HuH-7.5 (cell line): ENCODE data around the gene MTHFR.

ENCODE experiments used
- DNase-seq: peaks from one replicate; pipeline ENCODE4 v3.0.0; 2011; ENCODE audit warnings: low spot score

The MTHFR gene

DNA sequence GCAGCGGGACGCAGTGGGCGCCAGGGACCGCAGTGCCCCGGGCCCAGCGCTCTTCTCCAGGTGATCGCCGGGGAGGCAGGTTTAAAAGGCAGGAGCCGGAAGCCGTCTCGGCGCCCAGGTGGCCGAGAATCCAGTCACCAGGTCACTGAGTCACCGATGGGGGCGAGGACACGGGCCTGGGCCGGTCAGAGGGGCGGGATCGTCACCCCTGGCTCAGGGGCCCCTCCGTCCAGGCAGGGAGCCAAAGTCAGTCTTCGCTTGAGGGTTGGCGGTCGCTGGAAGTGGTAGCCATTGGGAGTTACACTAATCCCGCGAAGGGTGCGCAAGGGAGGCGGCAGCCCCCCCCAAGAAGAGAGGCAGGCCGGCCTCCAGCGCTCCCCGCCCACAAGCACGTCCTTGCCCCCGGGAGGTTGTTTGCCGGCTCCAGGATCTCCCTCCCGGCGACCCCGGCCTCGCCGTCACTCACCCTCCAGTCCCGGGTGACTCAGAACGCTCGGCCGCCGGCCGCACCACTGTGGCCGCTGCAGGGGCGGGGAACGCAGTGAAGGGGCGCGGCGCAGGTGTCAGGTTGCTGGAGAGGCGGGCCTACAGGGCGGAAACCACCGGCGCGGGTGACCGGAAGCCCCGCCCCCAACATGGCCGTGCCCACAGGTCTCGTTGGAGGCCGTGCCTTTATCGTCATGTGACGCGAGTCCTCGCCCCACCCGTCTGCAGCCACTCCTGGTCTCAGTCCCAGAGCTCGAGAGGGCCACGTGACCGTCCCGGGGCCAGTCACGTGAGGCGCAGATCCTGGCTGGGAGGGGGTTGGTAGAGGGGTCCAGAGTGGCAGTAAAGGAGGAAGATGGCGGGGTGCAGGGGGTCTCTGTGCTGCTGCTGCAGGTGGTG is at the start of gene MTHFR, which contains the start of gene CLCN6:
Gene MTHFR (minus strand): TSS at position 543 of the 885 bp plus-strand sequence. CDS start 2,848 bp downstream, outside the sequence.
Gene CLCN6 (plus strand): TSS at position 770 of the 885 bp plus-strand sequence. CDS start 72 bp downstream, at position 842.
- DNase-seq: peak; percentile 91

GRCh38 chr1:11855430-11855829 is 49.7 kb upstream of the MTHFR start:
- no peak for DNase-seq

- DNase-seq: no peak
Observed at GRCh38 chr1:11854519-11854918, 48.8 kb upstream of the MTHFR start.

GRCh38 chr1:11851180-11851579 is 45.4 kb upstream of the MTHFR start:
- DNase-seq: no peak

DNA sequence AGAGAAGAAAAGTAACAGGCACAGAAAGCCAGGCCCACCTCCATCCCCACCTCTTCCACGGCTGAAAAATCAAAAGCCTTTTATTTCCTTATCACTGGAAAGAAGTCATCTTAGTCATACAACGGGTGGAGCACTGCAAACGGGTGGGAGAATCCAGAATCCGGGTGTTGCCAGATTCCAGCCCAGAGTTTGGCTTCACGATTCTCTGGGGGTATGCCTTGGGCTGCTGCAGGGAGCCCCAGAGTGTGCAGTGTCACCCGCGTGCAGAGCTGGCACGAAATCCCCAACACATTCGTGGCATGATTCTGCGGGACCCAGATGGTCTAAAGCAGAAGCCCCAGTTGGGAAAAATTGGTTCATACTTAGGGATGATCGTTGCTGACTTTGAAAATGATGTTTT is 44.4 kb upstream of the MTHFR start:
- no peak for DNase-seq

- no peak for DNase-seq
Observed at GRCh38 chr1:11848373-11848700, 42.6 kb upstream of the MTHFR start.

GRCh38 chr1:11847667-11848372 is 42.1 kb upstream of the MTHFR start, which contains the start of gene NPPA:
NPPA (minus strand) TSS chr1:11847783; CDS start chr1:11847684, 99 bp downstream.
- no peak for DNase-seq

GRCh38 chr1:11845641-11846335 is 40.0 kb upstream of the MTHFR start:
- DNase-seq: no peak

DNA sequence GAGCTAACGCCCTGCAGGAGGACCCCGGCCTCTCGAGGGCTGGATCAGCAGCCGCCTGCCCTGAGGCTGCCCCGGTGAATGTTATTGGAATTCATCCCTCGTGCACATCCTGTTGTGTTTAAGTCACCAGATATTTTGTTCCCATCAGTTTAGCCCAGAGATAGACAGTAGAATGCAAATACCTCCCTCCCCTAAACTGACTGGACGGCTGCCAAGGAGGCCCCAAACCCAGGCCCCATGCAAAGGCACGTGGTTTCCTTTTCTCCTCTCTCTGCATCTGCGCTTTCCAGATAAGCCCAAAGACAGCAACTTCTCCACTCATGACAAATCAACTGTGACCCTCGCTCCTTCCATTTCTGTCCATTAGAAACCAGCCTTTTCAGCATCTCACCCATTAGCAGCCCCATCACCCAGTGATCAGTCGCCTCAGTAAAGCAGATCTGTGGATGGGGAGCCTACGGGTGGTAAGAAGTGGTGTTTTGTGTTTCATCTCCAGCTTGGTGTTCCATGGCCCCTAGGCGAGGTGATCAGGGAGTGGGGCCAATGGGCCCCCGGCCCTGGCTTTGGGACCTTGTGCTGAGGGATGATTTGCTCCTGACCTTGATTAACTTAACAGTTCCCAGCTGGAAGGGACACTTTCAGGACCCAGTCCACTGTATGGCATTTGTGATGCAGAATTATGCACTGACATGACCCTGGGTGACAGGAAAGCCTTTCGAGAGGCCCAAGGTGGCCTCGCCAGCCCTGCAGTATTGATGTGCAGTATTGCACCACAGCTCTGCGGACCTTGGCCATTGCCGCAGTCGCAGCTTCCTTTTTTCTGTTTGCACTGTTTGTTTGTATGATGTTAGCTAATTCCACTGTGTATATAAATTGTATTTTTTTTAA is 36.6 kb upstream of the MTHFR start:
- peak; percentile 80 for DNase-seq

DNA sequence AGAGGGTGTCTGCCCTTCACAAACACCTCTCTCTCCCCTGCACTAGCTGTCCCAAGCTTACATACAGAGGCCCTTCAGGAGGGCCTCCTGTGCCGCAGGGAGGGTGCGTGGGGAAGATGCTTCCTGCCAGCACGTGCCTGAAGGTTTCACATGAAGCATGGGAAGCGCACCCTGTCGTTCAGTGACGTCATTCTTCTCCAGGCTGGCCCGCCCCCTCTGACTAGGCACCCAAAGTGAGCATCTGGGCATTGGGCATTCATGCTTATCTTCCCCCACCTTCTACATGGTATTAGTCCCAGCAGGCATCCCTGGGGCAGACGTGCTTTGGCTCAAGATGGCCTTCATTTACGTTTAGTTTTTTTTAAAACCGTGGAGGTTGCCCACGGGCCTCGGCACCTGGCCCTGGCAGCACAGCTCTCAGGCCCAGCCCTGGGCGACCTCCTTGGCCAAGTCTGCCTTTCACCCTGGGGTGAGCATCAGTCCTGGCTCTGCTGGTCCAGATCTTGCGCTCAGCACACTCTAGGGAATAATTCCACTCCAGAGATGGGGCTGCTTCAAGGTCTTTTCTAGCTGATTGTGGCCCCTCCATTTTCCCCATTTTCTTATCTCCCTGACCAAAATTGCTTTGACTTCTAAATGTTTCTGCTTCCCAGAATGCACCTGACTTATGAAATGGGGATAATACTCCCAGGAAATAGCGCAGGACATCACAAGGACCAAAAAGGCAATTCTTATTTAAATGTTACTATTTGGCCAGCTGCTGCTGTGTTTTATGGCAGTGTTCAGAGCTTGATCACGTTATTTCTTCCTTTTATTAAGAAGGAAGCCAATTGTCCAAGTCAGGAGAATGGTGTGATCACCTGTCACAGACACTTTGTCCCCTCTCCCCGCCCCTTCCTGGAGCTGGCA is 35.7 kb upstream of the MTHFR start:
- DNase-seq: no peak

GRCh38 chr1:11839727-11840705 is 34.3 kb upstream of the MTHFR start:
- no peak for DNase-seq

- peak; percentile 87 for DNase-seq
Observed at GRCh38 chr1:11838349-11839272, 32.8 kb upstream of the MTHFR start.

GRCh38 chr1:11837767-11838348 is 32.1 kb upstream of the MTHFR start:
- no peak for DNase-seq

DNA sequence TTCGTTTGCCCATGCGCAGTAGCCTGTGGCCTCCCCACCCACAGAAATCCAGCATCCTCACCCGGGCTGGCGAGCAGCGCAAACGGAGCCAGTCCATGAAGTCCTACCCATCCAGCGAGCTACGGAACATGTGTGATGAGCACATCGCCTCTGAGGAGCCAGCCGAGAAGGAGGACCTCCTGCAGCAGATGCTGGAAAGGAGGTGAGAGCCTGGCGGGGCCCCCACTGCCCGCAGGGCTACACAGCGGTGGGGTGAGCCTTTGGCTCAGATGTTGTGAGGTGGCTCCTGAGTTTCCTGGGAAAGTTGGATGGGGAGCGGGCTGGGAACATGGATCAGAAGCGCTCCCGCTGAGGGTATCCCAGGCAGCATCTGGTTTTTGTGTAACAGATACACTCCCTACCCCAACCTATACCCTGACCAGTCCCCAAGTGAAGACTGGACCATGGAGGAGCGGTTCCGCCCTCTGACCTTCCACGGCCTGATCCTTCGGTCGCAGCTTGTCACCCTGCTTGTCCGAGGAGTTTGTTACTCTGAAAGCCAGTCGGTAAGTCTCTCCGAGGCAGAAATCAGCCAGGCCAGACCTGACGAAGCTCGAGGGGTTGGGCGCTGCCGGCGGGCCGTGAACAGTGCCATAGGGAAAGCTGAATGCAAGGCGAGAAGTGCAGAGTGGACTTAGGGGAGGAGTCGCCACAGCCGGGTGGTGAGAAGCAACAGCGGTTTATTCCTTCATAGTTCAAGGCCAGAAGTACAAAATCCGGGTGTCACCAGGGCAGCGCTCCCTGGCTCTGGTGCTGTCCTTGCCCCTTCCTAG is 31.4 kb upstream of the MTHFR start:
- no peak for DNase-seq

DNA sequence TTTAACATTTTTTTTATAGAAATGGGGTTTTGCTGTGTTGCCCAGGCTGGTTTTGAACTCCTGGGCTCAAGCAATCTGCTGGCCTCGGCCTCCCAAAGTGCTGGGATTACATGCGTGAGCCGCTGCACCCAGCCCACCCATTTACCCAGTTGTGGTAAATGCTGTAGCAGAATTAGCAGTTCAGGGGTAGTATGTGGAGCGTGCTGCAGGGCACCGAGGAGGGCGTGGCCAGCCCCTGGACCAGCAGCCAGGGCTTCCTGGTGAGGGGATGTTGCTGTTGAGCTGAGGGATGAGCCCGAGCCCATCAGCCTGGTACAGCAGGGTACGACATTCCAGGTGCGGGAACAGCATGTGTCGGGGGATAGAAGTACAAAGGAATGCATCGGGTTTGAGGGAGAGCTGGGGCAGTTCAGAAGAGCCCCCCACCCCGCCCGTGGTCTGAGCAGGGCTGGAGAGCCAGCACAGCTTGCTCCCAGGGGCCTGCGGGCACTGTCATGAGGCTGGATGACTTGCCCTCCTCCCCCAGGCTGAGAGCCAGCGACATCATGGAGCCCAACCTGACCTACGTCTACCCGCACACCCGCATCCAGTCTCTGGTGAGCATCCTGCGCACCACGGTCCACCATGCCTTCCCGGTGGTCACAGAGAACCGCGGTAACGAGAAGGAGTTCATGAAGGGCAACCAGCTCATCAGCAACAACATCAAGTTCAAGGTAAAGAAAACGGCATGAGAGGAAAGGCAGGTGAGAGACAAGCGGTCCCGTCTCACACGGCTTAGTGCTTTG is 29.9 kb upstream of the MTHFR start:
- no peak for DNase-seq

- DNase-seq: no peak
Observed at GRCh38 chr1:11833900-11834299, 28.1 kb upstream of the MTHFR start.
